Measurements from ENCODE around the gene SLC9C2.
"Not testable (repeated sequence)": the region's sequence is repeated elsewhere in the genome, so short reads cannot be mapped to it uniquely, and the experiment has no call there.

SLC9C2 gene

DNA sequence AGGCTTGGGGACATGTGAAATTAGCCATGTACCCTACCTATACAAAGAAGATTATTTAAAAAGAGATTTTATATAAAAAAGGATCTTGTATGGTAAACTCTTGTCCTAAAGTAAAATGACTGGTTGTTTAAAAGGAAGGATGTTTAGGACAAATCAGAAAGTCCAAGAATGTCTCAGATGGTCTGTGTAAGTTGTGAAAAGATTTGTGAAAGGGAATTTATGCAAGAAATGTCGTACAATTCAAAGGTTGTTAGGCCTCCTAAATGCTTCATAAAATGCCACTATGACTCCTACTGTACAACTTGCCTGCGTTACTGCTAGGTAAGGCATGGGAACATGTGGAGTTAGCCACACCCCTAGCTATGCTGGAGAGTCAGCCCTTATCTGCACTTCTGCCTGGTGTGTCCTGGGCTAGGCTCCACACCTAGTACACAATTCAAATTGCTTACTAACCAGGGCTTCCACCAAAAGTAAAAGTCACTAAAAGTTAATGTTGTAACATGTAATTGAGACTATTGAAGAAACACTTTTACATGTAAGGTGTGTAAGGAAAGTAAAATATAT is 106.0 kb downstream of the SLC9C2 start:
- Histone ChIP-seq H3K4me1 (ENCODE audit: low read depth, poor library complexity, severe bottlenecking) (no peaks in the 10 kb centered on the region), H3K36me3 (ENCODE audit: insufficient read depth) (no peaks in the 10 kb centered on the region), H3K27ac (no peak overlapping the region), H3K4me3 (IDR thresholded peaks at IDR 0.05; ENCODE audit: insufficient read depth, low read depth, low read length) (no peak overlapping the region), H3K27me3 (ENCODE audit: insufficient read depth, low read depth) (no peaks in the 10 kb centered on the region), H4K20me1 (ENCODE audit: insufficient read depth) (no peaks in the 10 kb centered on the region), H3K79me2 (ENCODE audit: insufficient read depth, low read depth) (no peaks in the 10 kb centered on the region), H2AFZ (ENCODE audit: low read depth) (no peak overlapping the region), H3K9ac (no peak overlapping the region), H3K4me2 (no peak overlapping the region)
- TF ChIP-seq, protein P1, sequence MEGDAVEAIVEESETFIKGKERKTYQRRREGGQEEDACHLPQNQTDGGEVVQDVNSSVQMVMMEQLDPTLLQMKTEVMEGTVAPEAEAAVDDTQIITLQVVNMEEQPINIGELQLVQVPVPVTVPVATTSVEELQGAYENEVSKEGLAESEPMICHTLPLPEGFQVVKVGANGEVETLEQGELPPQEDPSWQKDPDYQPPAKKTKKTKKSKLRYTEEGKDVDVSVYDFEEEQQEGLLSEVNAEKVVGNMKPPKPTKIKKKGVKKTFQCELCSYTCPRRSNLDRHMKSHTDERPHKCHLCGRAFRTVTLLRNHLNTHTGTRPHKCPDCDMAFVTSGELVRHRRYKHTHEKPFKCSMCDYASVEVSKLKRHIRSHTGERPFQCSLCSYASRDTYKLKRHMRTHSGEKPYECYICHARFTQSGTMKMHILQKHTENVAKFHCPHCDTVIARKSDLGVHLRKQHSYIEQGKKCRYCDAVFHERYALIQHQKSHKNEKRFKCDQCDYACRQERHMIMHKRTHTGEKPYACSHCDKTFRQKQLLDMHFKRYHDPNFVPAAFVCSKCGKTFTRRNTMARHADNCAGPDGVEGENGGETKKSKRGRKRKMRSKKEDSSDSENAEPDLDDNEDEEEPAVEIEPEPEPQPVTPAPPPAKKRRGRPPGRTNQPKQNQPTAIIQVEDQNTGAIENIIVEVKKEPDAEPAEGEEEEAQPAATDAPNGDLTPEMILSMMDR (conservative IDR thresholded peaks at IDR 0.05; ENCODE audit: low read depth, low read length), result no peak

DNA sequence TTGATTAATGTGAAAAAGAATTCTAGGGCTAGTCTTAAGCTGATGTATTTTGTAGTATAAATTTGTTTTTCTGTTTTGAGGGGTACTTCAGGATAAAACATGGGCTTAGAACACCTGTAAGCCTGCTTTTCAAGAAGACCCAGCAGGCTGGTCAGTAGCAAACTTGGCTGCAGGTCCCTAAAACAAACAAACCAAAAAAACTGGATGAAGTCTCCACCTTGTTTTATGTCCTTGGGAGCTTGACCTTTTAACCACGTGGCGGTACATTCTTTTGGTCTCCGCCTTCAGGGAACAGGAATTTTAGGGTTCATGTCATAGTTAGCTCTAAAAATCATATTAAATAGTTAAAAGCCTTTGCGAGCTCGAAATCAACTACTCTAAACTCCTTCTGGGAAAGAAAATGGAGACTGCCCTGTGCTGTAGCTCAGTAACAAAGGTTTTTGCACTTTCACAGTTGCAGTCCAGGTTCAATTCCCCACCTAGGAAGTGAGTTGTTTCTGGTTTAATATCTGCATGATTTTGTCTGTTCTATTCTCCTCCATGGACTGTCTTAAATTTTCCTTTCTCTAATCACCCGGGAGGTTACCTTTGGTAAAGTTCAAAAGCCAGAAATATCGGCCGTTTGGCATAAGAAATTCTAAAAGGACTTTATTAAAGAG is 107.1 kb downstream of the SLC9C2 start:
- Histone ChIP-seq H3K27ac (no peak overlapping the region), H2AFZ (ENCODE audit: low read depth) (no peak overlapping the region)

DNA sequence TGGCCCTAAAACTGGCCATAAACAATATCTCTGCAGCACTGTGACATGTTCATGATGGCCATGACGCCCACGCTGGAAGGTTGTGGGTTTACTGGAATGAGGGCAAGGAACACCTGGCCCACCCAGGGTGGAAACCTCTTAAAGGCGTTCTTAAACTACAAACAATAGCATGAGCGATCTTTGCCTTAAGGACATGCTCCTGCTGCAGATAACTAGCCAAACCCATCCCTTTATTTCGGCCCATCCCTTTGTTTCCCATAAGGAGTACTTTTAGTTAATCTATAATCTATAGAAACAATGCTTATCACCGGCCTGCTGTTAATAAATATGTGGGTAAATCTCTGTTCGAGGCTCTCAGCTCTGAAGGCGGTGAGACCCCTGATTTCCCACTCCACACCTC is 109.7 kb downstream of the SLC9C2 start:
- not testable (repeated sequence) for H3K27ac ChIP-seq; H4K20me1 ChIP-seq (ENCODE audit: insufficient read depth); H3K27me3 ChIP-seq (ENCODE audit: insufficient read depth, low read depth); H3K4me3 ChIP-seq (IDR thresholded peaks at IDR 0.05; ENCODE audit: insufficient read depth, low read depth, low read length); H2AFZ ChIP-seq (ENCODE audit: low read depth); H3K4me1 ChIP-seq (ENCODE audit: low read depth, poor library complexity, severe bottlenecking); H3K9ac ChIP-seq; H3K36me3 ChIP-seq (ENCODE audit: insufficient read depth); H3K79me2 ChIP-seq (ENCODE audit: insufficient read depth, low read depth); H3K4me2 ChIP-seq

More for the DNA sequence above, 107.1 kb downstream of the SLC9C2 start:
- Histone ChIP-seq H3K27me3 (ENCODE audit: insufficient read depth, low read depth) (no peaks in the 10 kb centered on the region), H3K4me1 (ENCODE audit: low read depth, poor library complexity, severe bottlenecking) (no peaks in the 10 kb centered on the region), H3K4me2 (no peak overlapping the region), H3K4me3 (IDR thresholded peaks at IDR 0.05; ENCODE audit: insufficient read depth, low read depth, low read length) (no peak overlapping the region), H3K9ac (no peak overlapping the region), H4K20me1 (ENCODE audit: insufficient read depth) (no peaks in the 10 kb centered on the region), H3K79me2 (ENCODE audit: insufficient read depth, low read depth) (no peaks in the 10 kb centered on the region), H3K36me3 (ENCODE audit: insufficient read depth) (no peaks in the 10 kb centered on the region)
- TF ChIP-seq, protein P1 (conservative IDR thresholded peaks at IDR 0.05; ENCODE audit: low read depth, low read length), result no peak

DNA sequence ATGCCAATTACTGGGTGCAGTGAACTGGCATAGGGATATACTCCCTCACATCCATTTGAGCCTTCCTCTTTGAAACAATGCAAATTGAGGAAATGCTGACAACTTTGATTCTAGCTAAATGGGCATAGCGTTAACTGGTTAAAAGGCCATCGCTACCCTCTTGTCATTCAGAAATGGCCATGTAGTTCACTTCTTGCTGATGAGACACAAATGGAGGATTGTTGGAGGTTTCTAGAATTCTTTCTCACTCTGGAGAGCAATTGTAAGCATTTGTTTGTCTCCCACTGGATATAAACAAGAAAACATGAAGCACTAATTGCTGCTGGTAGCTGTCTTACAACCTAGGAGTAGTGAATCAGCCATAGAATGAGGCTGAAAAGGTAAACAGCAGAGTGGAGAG is 111.4 kb downstream of the SLC9C2 start:
- peaks cover 4% of the 10 kb centered on the region; the same call in 1 of the 2 replicates for H3K36me3 ChIP-seq (ENCODE audit: insufficient read depth)
- H3K4me3 ChIP-seq (IDR thresholded peaks at IDR 0.05; ENCODE audit: insufficient read depth, low read depth, low read length), result no peak overlapping the region
- H2AFZ ChIP-seq (ENCODE audit: low read depth), result no peak overlapping the region
- H3K4me1 ChIP-seq (ENCODE audit: low read depth, poor library complexity, severe bottlenecking), result no peaks in the 10 kb centered on the region
- no peaks in the 10 kb centered on the region for H4K20me1 ChIP-seq (ENCODE audit: insufficient read depth)
- no peak overlapping the region for H3K4me2 ChIP-seq
- H3K79me2 ChIP-seq (ENCODE audit: insufficient read depth, low read depth), result no peaks in the 10 kb centered on the region
- H3K27me3 ChIP-seq (ENCODE audit: insufficient read depth, low read depth), result no peaks in the 10 kb centered on the region
- TF ChIP-seq, protein P1 (conservative IDR thresholded peaks at IDR 0.05; ENCODE audit: low read depth, low read length), result no peak
- no peak overlapping the region for H3K27ac ChIP-seq
- H3K9ac ChIP-seq, result no peak overlapping the region

DNA sequence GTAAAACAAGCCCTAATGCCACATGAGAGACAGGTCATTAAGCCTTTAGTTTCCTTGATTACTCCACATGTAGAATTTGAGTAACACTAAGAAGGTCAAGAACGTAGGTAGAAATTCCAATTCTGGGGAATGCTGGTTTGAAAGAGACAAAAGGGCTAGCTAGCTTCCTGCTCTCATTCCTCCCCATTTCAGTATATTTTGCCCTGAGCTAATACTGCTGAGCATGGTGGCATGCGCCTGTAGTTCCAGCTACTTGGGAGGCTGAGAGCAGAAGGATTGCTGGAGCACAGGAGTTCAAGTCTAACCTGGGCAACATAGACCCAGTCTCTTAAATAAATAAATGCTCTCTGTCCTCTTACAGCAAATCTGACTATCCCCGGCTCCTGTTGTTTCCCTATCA is 112.9 kb downstream of the SLC9C2 start:
- H3K36me3 ChIP-seq (ENCODE audit: insufficient read depth), result peaks cover 4% of the 10 kb centered on the region; the same call in 1 of the 2 replicates

More for the DNA sequence above, 112.9 kb downstream of the SLC9C2 start:
- no peaks in the 10 kb centered on the region for H4K20me1 ChIP-seq (ENCODE audit: insufficient read depth)
- H3K27ac ChIP-seq, result no peak overlapping the region
- no peaks in the 10 kb centered on the region for H3K79me2 ChIP-seq (ENCODE audit: insufficient read depth, low read depth)
- no peak overlapping the region for H2AFZ ChIP-seq (ENCODE audit: low read depth)
- TF ChIP-seq, protein P1 (conservative IDR thresholded peaks at IDR 0.05; ENCODE audit: low read depth, low read length), result no peak
- H3K27me3 ChIP-seq (ENCODE audit: insufficient read depth, low read depth), result no peaks in the 10 kb centered on the region
- no peak overlapping the region for H3K4me2 ChIP-seq
- H3K9ac ChIP-seq, result no peak overlapping the region
- no peaks in the 10 kb centered on the region for H3K4me1 ChIP-seq (ENCODE audit: low read depth, poor library complexity, severe bottlenecking)
- no peak overlapping the region for H3K4me3 ChIP-seq (IDR thresholded peaks at IDR 0.05; ENCODE audit: insufficient read depth, low read depth, low read length)

Data from KMS-11 (cell line).